ENCODE results near the gene ORC5. TPM values are rescaled to one million over a fixed set of nuclear protein-coding genes. Genes with fewer than 3 reads are reported as not detected.
"Not testable (repeated sequence)": the region's sequence is repeated elsewhere in the genome, so short reads cannot be mapped to it uniquely, and the experiment has no call there.

The ORC5 gene
- total RNA-seq, 1 donor from 2014 or later = 14.7 TPM

- H3K27ac Mint-ChIP-seq (ENCODE audit: unreplicated experiment) = no peak overlapping the region
- H3K4me1 Mint-ChIP-seq (ENCODE audit: low read depth, unreplicated experiment) = peaks cover 3% of the 10 kb centered on the region
- H3K4me3 Mint-ChIP-seq (ENCODE audit: unreplicated experiment) = no peak overlapping the region
- no peaks in the 10 kb centered on the region for H3K36me3 Mint-ChIP-seq (ENCODE audit: unreplicated experiment)
- peaks cover 2% of the 10 kb centered on the region for H3K9me3 Mint-ChIP-seq (ENCODE audit: unreplicated experiment)
- peaks cover 3% of the 10 kb centered on the region for H3K27me3 Mint-ChIP-seq (ENCODE audit: unreplicated experiment)
- TF ChIP-seq, protein P1, sequence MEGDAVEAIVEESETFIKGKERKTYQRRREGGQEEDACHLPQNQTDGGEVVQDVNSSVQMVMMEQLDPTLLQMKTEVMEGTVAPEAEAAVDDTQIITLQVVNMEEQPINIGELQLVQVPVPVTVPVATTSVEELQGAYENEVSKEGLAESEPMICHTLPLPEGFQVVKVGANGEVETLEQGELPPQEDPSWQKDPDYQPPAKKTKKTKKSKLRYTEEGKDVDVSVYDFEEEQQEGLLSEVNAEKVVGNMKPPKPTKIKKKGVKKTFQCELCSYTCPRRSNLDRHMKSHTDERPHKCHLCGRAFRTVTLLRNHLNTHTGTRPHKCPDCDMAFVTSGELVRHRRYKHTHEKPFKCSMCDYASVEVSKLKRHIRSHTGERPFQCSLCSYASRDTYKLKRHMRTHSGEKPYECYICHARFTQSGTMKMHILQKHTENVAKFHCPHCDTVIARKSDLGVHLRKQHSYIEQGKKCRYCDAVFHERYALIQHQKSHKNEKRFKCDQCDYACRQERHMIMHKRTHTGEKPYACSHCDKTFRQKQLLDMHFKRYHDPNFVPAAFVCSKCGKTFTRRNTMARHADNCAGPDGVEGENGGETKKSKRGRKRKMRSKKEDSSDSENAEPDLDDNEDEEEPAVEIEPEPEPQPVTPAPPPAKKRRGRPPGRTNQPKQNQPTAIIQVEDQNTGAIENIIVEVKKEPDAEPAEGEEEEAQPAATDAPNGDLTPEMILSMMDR (IDR thresholded peaks at IDR 0.05; ENCODE audit: partially characterized antibody, unreplicated experiment) = no peak
- DNase-seq = no peak
These were observed 34.8 kb upstream of the ORC5 start for GRCh38 chr7:104242638-104243037.

DNA sequence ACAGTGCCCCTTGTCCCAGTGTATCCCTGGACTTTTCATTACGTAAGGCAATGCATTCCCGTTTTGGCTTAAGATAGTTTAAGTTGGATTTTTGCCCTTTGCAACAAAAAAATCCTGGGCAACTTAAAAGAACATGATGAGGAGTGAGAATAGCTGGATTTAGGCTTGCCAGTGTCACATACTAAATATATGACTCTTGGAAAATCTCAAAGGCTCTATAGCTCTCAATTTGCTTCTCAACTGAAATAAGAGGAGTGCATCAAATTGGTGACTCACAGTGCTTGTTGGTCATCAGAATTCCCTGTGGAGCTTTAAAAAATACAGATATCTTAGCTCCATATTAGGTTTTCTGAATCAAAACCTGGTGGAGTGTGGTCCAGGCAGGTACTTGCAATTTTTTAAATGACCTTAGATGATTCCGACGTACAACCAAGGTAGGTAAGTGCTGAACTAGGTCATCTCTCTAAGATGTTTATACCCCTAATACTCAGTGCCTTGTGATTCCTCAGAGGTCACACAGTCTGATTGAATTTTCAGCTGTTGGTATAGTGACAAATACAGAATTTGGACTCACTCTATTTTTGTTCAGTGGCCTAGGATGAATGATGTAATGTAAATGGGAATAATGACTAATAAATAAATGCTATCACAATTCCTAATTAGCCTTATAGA is 33.9 kb upstream of the ORC5 start:
- Mint-ChIP-seq H3K4me3 (ENCODE audit: unreplicated experiment) (no peak overlapping the region), H3K9me3 (ENCODE audit: unreplicated experiment) (peaks cover 2% of the 10 kb centered on the region), H3K36me3 (ENCODE audit: unreplicated experiment) (no peaks in the 10 kb centered on the region), H3K27me3 (ENCODE audit: unreplicated experiment) (peaks cover 3% of the 10 kb centered on the region), H3K4me1 (ENCODE audit: low read depth, unreplicated experiment) (peaks cover 3% of the 10 kb centered on the region), H3K27ac (ENCODE audit: unreplicated experiment) (no peak overlapping the region)
- DNase-seq = no peak
- TF ChIP-seq, protein P1 (IDR thresholded peaks at IDR 0.05; ENCODE audit: partially characterized antibody, unreplicated experiment) = no peak

DNA sequence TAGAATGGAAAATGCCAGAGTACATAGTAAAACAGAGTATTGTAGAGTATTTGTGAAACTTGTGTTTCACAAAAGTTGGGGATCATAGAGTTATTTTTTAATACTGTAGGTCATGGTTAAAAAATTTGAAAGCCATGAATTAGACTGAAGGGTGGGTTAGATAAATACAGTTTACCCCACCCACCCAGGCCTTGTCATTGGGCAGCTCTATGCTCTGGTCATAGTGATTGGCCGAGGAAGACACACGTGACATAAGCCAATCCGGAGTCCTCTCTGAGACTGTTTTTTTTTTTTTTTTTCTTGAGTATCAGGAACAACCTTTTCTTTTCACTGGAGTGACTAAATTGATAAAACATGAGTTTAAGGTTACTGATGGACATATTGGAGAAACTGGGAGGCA is 33.3 kb upstream of the ORC5 start:
- no peak overlapping the region for H3K4me3 Mint-ChIP-seq (ENCODE audit: unreplicated experiment)
- H3K27me3 Mint-ChIP-seq (ENCODE audit: unreplicated experiment) = peaks cover 3% of the 10 kb centered on the region
- TF ChIP-seq, protein P1 (IDR thresholded peaks at IDR 0.05; ENCODE audit: partially characterized antibody, unreplicated experiment) = no peak
- H3K4me1 Mint-ChIP-seq (ENCODE audit: low read depth, unreplicated experiment) = peaks cover 3% of the 10 kb centered on the region
- DNase-seq = no peak
- H3K36me3 Mint-ChIP-seq (ENCODE audit: unreplicated experiment) = no peaks in the 10 kb centered on the region
- no peak overlapping the region for H3K27ac Mint-ChIP-seq (ENCODE audit: unreplicated experiment)
- H3K9me3 Mint-ChIP-seq (ENCODE audit: unreplicated experiment) = peaks cover 2% of the 10 kb centered on the region

- peaks cover 3% of the 10 kb centered on the region for H3K27me3 Mint-ChIP-seq (ENCODE audit: unreplicated experiment)
These were observed 32.6 kb upstream of the ORC5 start for GRCh38 chr7:104240401-104240800.

GRCh38 chr7:104234990-104235389 is 27.2 kb upstream of the ORC5 start:
- H3K4me3 Mint-ChIP-seq (ENCODE audit: unreplicated experiment); H3K4me1 Mint-ChIP-seq (ENCODE audit: low read depth, unreplicated experiment); H3K9me3 Mint-ChIP-seq (ENCODE audit: unreplicated experiment); H3K27ac Mint-ChIP-seq (ENCODE audit: unreplicated experiment); DNase-seq; H3K27me3 Mint-ChIP-seq (ENCODE audit: unreplicated experiment); H3K36me3 Mint-ChIP-seq (ENCODE audit: unreplicated experiment): not testable (repeated sequence)

More at GRCh38 chr7:104240401-104240800, 32.6 kb upstream of the ORC5 start:
- DNase-seq = no peak
- Mint-ChIP-seq H3K4me1 (ENCODE audit: low read depth, unreplicated experiment) (peaks cover 3% of the 10 kb centered on the region), H3K27ac (ENCODE audit: unreplicated experiment) (no peak overlapping the region), H3K4me3 (ENCODE audit: unreplicated experiment) (no peak overlapping the region), H3K36me3 (ENCODE audit: unreplicated experiment) (no peaks in the 10 kb centered on the region), H3K9me3 (ENCODE audit: unreplicated experiment) (peaks cover 2% of the 10 kb centered on the region)
- TF ChIP-seq, protein P1 (IDR thresholded peaks at IDR 0.05; ENCODE audit: partially characterized antibody, unreplicated experiment) = no peak
